ENCODE measurements around the gene GKAP1. TPM values are rescaled to one million over a fixed set of nuclear protein-coding genes. Genes with fewer than 3 reads are reported as not detected.
A peak's percentile ranks its signal among the peaks of the same experiment; 100 is the strongest.
"Not testable (repeated sequence)": the region's sequence is repeated elsewhere in the genome, so short reads cannot be mapped to it uniquely, and the experiment has no call there.

The GKAP1 gene
- total RNA-seq, 2 donors from 2014 or later = 12.5 to 18.3 TPM

DNA sequence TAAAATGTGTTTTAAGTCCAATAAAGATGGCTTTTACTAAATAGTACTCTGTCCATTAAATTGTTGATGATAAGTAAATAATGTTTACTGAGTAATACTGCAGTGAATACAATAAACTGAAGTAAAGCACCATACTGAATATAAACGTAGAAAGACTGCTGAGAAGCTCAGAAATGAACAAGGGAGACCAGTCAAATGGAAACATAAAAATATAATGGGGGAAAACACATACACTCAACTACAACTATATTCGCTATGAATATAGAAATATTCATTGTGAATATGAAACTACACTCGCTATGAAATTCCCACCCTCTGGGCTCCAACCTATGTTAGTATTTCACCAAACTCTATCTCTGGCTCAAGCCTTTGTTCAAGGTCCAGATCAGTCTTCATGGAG, 67.9 kb downstream of the GKAP1 start:
- ATAC-seq (no peak), DNase-seq (no peak)
- intact Hi-C loops (cut with DNase I) = no loop called here

DNA sequence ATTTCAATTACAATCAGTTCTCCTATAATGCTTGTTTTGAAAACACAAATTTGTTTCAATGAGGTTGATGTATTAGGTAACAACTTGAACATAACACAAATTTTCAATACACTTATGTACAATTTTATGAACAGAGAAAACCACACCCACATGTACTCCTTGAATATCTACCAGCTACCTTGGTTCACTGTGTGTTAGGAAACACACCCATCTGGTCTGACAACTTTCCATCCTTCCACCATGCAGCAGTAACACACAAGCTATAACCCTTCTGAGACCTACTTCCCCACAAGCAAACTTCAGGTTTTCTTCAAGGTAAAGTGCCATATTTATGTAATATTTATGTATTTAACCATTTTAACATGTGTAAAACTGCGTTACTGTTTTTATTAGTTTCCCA, 73.4 kb downstream of the GKAP1 start:
- intact Hi-C loops (cut with DNase I) = no loop called here
- DNase-seq (no peak), ATAC-seq (no peak)

GRCh38 chr9:83733739-83734138, 83.8 kb downstream of the GKAP1 start:
- no peak for DNase-seq
- intact Hi-C loops (cut with DNase I) = no loop called here
- no peak for ATAC-seq

- ATAC-seq; intact Hi-C loops (cut with DNase I); DNase-seq: not testable (repeated sequence)
Measured at GRCh38 chr9:83728591-83729368, 88.8 kb downstream of the GKAP1 start.

DNA sequence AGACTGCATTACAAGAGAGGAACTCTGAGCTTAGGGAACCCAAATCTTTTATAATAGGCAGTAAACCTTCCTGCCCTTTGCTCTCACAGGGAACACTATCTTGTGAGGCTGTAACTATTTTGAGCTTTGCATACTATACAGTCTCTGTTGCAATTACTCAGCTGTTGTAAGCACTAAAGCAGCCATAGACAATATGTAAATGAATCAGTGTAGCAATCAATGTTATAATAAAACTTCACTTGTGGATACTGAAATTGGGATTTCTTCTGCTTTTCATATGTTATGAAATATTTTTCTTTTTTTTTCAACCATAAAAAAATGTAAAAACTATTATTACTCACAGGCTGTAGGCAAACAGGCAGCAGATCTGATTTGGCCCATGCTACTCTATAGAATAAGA, 93.1 kb downstream of the GKAP1 start:
- DNase-seq (no peak), ATAC-seq (no peak)
- intact Hi-C loops (cut with DNase I) = no loop called here

DNA sequence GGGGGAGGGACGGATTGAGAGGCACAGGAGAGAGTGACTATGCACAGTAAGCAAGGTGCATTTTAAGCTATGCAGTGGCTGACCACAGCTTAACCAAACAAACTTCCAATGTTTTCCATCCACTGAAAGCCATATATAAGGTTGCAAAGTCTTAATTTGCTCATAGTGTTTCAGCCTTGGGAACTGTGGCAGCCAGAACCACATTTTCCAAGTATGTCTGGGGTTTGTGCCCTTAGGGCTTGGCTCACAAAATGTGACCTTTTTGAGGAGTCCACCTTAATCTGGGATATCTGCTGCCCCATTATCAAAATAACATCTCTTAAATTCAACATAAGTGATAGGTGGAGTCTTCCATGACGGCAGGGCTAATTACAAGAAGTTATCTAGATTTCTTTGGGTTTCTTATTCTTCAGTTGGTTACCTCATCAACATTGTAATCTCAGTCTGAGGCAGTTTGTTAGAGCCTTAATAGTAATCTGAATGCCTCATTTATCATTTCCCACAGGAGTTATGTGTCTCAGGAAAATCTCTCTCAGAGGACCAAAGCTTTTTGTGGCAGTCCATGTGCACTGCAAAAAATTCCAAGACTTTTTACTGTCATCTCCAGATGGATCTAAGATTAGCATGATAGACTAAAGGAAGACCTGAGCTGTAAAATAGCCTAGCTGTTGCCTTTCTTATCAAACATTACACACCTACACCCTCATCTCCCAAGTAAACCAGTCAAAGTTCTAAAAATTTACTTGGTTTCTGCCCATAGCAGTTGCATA, 94.7 kb downstream of the GKAP1 start:
- intact Hi-C loops (cut with DNase I) = no loop called here
- DNase-seq (no peak), ATAC-seq (no peak)

DNA sequence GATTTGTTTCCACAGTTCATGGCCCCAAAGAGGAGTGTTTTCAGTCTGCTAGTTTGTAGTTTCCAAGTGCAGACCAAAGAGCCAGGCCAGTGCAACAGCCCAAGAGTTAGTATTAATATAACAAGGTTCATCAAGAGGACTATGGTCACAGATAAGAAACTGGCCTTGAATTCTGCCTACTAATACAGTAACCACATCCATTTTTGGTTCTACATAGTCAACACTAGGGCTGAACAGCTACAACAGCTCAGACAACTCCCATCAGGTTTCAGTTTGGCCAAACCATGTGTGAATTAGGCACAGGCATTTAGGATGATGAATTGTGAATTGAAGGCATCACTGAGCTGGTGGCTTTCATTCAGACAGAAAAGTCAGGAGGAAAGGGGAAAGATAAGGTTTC, 96.1 kb downstream of the GKAP1 start:
- DNase-seq = no peak
- intact Hi-C loops (cut with DNase I) = no loop called here
- no peak for ATAC-seq

GRCh38 chr9:83715794-83716193, 101.8 kb downstream of the GKAP1 start:
- intact Hi-C loops (cut with DNase I) = no loop called here
- ATAC-seq (no peak), DNase-seq (no peak)

DNA sequence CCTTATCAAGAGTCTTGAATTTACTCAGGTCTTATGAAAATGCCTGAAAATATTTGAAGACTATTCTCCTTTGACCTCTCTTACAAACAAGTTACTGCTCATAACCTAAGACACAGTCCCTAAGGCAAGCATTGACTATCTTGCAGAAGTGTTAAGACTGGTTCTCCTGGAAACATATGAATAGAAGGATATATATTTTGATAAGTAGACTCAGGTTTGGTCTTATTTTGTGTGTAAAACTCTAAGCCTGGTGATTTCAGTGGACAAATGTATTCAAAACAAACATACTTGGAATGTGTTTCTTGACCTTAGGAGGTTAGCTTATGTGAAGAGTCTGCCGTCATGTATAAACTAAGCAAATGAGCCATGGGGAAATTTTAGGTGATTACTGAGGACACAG, 102.3 kb downstream of the GKAP1 start:
- DNase-seq (no peak), ATAC-seq (no peak)
- intact Hi-C loops (cut with DNase I) = no loop called here

DNA sequence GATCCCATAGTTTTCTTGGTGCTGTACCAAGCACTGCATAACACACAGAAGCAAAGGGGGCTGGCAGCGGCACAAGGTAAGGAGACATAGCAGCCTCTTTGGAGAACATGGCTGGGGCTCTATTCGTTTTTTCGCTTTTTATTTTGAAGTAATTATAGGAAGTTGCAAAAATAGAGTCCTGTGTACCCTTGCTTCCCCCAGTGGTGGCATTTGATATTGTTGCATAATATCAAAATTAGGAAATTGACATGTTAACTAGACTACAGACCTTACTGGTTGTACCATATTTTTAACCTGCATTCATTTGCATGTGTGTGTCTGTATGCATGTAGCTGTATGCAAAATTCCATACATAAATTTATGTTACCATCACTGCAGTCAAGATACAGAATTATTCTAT, 103.2 kb downstream of the GKAP1 start:
- intact Hi-C loops (cut with DNase I) = no loop called here
- DNase-seq = no peak
- ATAC-seq = no peak

DNA sequence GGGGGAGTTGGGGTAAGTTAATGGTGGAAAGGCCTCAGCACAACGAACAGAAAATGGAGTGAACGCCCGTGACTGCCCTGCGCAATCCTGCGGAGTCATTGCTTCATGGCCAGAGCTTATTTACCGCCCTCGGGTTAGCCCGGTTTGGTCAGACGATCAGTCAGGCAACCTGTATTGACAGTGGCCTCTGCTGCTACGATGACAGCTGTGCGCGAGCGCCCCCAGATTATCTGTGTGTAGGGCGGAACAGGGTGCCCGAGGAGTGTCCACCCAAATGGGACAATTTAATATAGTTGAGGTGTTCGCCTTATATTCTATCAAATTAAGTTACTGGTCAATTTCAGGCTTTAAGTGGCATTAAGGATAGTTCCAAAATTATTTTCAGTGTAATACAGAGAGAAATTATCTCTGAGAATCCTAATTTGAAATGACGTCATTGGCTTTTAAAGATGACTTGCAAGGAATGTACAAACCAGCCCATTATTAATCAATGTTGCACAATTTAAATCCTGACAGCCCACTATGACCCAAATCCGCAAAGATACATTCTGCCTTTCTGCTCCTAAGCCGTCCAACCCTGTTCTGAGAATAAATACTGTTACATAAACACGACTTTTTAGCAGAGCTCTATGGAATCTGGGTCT, 108.9 kb downstream of the GKAP1 start:
- peak; percentile 78 for DNase-seq
- peak; percentile 52 to 56 for ATAC-seq
- intact Hi-C loops (cut with DNase I) = no loop called here

DNA sequence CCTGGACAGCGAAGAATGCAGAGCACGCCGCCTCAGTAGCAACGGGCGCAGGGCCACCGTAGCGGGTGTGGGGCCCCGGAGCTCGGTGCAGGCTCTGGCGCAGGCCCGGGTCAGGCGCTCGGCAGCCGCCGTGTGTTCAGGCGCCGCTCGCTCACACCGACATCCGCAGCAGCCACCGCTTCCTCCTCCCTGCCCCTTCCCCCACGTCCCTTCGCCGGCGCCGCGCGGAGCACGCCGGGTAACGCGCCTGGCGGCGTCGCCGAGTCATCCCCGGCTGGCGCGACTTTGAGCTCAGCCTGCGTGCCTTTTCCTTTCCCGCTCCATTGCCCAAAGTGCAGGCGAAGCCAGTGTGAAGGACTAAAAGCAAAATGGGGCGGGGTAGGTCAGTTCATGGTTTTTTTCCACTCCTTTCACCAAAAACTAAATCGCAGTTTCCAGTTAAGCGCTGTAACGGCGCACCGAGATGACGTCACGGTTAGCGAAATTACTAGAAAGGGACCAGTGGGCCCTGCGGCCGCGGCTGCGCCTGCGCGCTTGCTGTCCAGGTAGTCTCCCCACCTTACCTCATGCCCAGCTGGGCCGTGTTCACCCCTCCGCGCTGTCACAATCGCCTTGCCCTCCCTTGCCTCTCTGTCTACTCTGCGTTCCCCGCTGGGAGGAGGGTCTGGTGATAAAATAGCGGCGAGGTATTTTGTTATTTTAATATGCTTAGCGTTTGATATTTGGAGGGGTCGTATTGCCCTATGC, 109.6 kb downstream of the GKAP1 start, which contains the start of gene UBQLN1:
Gene UBQLN1, minus strand, starts transcription at position 191 of the 747 bp plus-strand sequence. CDS start 279 bp downstream, outside the sequence.
- peak; percentile 95 to 96 for ATAC-seq
- intact Hi-C loops (cut with DNase I) = no loop called here
- DNase-seq = peak; percentile 96

DNA sequence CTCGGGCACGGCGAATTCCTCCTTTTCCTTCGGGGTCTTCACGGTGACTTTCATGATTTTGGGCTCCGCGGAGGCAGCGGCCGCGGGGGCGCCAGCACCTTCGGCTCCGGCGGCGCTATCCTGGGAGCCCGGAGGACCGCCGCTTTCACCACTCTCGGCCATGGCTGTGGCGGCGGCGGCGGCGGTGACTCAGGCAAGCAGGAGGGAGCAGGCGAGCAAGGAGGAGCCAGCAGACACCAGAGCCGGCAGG, 110.1 kb downstream of the GKAP1 start:
- ATAC-seq (peak; percentile 75 to 92), DNase-seq (peak; percentile 86)
- intact Hi-C loops (cut with DNase I) = no loop called here

DNA sequence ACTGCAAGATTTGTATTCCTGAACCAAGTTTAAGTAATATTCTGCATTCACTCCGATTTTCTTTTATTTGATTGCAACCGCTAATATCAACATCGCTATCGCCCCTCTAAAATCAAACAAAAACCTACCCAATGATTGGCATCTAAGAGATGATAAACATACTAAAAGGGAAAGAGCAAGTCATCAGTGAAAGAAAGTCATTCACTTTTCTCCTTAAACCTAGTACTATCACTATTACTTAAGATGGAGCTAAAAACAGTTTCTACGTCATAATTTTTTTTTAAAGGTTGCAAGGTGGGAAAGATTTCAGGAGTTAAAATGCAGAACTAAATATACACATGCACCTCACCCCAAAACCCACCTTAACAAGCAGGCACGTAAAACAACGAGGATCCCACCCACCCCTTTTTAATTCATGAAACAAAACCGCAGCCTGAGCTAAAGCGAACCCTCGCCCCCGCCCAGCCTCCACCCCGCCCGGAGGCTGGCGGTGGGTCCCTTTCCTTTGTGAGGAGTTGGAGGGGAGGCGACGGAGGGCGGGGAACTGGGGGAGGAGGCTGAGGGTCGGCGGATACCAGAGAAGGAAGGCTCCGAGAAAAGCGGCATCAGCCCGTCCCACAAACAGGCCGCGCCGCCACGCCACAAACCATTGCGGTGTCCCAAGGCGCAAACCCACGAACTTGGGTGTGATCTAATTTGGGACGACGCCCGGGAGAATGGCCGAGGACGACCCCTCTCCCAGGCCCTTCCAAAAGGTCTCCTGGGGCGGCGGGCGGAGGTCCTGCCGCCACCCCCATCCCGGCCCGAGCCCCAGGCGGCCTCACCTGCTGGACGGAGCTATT, 110.7 kb downstream of the GKAP1 start:
- ATAC-seq (peak; percentile 16 to 20), DNase-seq (peak; percentile 45)
- intact Hi-C loops (cut with DNase I) = no loop called here

- DNase-seq; ATAC-seq; intact Hi-C loops (cut with DNase I): not testable (repeated sequence)
Measured at GRCh38 chr9:83705219-83705651, 112.3 kb downstream of the GKAP1 start.

- no peak for ATAC-seq
- no peak for DNase-seq
- intact Hi-C loops (cut with DNase I) = no loop called here
Measured at GRCh38 chr9:83701769-83702168, 115.8 kb downstream of the GKAP1 start.

DNA sequence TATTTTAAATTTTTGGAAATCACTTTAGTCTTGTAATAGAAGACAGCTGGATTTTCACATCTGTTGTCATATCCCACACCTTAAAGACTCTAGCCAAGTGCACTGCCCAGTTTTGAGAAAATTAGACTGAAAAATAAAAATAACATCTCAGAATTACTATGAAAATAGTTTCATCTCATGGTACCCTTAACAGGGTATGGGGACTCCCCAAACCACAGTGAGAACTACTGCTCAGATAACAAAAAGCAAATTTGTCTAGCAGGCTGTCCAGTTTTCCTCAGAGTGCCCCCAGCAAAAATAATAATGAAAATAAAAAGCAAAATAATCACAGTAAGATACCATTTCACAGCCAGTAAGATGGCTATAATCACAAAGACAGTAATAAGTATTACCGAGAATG, 116.3 kb downstream of the GKAP1 start:
- no peak for ATAC-seq
- intact Hi-C loops (cut with DNase I) = no loop called here

DNA sequence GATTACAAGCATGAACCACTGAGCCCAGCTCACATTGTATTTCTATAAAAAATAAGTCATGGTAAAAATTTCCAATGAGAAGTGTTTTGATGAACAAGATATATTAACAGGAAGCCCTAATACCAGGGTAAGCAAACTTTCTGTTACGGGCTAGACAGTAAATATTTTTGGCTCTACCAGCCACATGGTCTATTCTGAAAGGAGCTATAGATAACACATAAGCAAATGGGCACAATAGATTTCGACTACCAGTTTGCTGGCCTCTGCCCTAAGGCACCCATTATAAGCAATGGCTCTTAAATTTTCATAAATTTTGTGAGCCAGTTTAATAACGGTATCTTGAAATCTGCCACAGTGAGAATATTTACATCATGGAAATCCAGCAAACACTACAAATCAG, 118.0 kb downstream of the GKAP1 start:
- ATAC-seq (no peak), DNase-seq (no peak)
- intact Hi-C loops (cut with DNase I) = no loop called here

More for the DNA sequence above, 116.3 kb downstream of the GKAP1 start:
- DNase-seq = no peak

Measured in left cardiac atrium (tissue), 4 donors.